ENCODE data around the gene QRFPR. TPM values are rescaled to one million over a fixed set of nuclear protein-coding genes. Genes with fewer than 3 reads are reported as not detected.

Gene QRFPR
- total RNA-seq, 4 donors from 2014 or later, result 3.0 TPM; not detected in 3

DNA sequence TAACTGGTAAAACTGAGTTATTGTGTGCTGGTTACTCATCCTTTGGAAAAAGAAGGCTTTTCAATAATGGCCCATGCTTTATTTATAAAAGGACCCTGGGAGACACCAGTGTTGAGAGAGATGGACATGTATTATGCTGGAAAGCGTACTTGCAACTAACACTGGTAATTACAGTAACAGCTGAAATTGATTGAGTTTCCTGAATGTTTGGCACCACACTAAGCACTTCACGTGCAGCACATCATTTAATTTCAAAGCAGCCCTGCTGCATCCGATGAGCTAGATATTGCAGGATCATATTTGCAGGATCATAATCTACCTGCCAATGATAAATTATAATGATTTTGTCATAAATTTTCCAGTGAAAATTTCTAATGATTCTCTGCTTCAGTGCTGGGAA lies 81.5 kb downstream of the QRFPR start:
- no peak for DNase-seq
- Histone ChIP-seq H3K27ac (no peak overlapping the region), H3K36me3 (no peaks in the 10 kb centered on the region), H3K27me3 (no peaks in the 10 kb centered on the region), H3K4me1 (no peaks in the 10 kb centered on the region), H3K4me3 (no peak overlapping the region), H3K9me3 (no peaks in the 10 kb centered on the region)
- TF ChIP-seq, protein P1, sequence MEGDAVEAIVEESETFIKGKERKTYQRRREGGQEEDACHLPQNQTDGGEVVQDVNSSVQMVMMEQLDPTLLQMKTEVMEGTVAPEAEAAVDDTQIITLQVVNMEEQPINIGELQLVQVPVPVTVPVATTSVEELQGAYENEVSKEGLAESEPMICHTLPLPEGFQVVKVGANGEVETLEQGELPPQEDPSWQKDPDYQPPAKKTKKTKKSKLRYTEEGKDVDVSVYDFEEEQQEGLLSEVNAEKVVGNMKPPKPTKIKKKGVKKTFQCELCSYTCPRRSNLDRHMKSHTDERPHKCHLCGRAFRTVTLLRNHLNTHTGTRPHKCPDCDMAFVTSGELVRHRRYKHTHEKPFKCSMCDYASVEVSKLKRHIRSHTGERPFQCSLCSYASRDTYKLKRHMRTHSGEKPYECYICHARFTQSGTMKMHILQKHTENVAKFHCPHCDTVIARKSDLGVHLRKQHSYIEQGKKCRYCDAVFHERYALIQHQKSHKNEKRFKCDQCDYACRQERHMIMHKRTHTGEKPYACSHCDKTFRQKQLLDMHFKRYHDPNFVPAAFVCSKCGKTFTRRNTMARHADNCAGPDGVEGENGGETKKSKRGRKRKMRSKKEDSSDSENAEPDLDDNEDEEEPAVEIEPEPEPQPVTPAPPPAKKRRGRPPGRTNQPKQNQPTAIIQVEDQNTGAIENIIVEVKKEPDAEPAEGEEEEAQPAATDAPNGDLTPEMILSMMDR (IDR thresholded peaks at IDR 0.05), result no peak
- TF ChIP-seq POLR2A (IDR thresholded peaks at IDR 0.05), result no peak
- intact Hi-C loops (cut with DNase I; ENCODE audit: low total_unique reads), result no loop called here

DNA sequence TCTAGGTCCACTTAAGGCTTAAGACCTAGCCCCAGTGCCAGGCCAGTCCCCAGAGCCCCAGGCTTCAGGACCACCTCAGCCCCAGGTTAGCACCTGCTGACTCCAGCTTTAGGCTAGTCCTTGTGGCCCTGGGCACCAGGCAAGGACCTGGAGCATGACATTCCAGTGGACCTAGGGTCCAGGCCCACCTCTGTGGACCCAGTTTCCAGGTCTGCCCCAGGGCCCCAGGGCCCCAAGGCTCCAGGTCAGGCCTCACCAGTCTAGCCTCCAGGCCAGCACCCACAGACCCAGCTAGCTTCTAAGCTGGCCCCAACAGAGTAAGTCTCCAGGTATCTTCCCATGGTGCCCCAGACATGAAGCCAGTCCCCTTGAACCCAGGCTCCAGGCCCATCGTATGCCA lies 97.5 kb downstream of the QRFPR start:
- TF ChIP-seq, protein P1 (IDR thresholded peaks at IDR 0.05), result no peak
- no peak for TF ChIP-seq POLR2A (IDR thresholded peaks at IDR 0.05)
- Histone ChIP-seq H3K4me1 (no peaks in the 10 kb centered on the region), H3K9me3 (no peaks in the 10 kb centered on the region), H3K36me3 (no peaks in the 10 kb centered on the region), H3K27ac (no peak overlapping the region), H3K27me3 (no peaks in the 10 kb centered on the region), H3K4me3 (no peak overlapping the region)
- no peak for DNase-seq
- intact Hi-C loops (cut with DNase I; ENCODE audit: low total_unique reads), result no loop called here

DNA sequence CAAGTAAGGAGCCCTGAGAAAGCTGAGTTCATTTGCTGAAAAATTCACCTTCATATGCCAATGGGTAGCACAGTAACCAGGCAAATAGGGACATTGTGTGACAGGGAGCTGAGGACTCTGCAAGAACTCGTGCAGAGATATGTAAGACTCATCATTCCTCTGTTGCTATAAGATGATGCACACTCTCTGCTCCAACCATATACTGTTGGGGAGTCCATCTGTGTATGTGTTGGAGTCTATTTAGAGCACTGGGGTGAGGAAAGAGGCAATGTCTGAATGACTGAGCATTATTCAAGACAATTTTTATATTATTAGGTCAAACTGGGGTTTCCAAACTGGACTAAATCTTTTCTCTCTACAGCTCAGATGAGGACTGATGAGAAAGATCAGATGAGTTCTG lies 100.4 kb downstream of the QRFPR start:
- DNase-seq, result no peak
- Histone ChIP-seq H3K36me3 (no peaks in the 10 kb centered on the region), H3K4me1 (no peaks in the 10 kb centered on the region), H3K27me3 (no peaks in the 10 kb centered on the region), H3K27ac (no peak overlapping the region), H3K9me3 (no peaks in the 10 kb centered on the region), H3K4me3 (no peak overlapping the region)
- no peak for TF ChIP-seq POLR2A (IDR thresholded peaks at IDR 0.05)
- TF ChIP-seq, protein P1 (IDR thresholded peaks at IDR 0.05), result no peak
- intact Hi-C loops (cut with DNase I; ENCODE audit: low total_unique reads), result no loop called here

DNA sequence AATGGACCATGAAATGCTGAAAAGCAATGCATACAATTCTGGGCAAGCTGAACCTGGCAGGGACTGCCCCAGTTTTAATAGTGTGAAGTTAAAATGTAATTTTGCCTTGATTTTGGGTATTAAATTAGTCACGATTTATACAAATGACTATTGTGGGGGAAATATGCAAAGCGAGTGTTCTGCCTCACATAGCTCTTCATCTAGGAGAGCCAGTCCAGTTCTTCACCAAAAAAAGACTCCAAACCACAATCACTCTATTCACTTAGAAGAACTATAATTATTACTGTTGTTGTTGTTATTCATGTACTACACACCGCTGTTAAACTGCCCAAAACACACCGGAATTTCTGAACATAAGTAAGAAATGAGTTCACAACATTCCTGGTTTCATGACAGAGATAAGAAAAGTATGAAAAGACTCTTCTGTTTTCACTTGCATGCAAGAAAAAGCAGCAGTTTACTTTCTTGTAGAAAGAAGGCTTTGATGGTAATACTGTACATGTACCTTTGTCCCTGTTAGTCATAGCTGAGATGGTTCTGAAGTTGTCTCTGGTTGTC lies 101.9 kb downstream of the QRFPR start:
- H3K4me1 ChIP-seq, result no peaks in the 10 kb centered on the region
- DNase-seq, result no peak
- TF ChIP-seq, protein P1 (IDR thresholded peaks at IDR 0.05), result no peak
- TF ChIP-seq POLR2A (IDR thresholded peaks at IDR 0.05), result no peak

More for the DNA sequence above, 101.9 kb downstream of the QRFPR start:
- H3K27me3 ChIP-seq, result no peaks in the 10 kb centered on the region
- H3K36me3 ChIP-seq, result no peaks in the 10 kb centered on the region
- no peaks in the 10 kb centered on the region for H3K9me3 ChIP-seq
- H3K4me3 ChIP-seq, result no peak overlapping the region
- intact Hi-C loops (cut with DNase I; ENCODE audit: low total_unique reads), result no loop called here
- H3K27ac ChIP-seq, result no peak overlapping the region

Small RNA genes lying within 50 kb of the gene (small RNA-seq; reads per million reads assigned to genes)
- not detected for gene RF00019

Other genes starting within 250 kb of the QRFPR start
- gene TNIP3, start 216.7 kb downstream of the QRFPR start, total RNA-seq, result under 1 TPM in 1 of 4 donors, not detected in 3; 0.48 TPM

Measured in uterus (tissue), 4 donors.